D721Med (cell line): ENCODE results near the gene FLII.
"Not testable (repeated sequence)": the region's sequence is repeated elsewhere in the genome, so short reads cannot be mapped to it uniquely, and the experiment has no call there.

Experiments
- DNase-seq: peaks from one replicate; pipeline ENCODE4 v3.0.0; 2011; ENCODE audit warnings: low spot score; ENCODE audit not compliant: insufficient read length
- FAIRE-seq: peaks from 2 replicates; lab custom pipeline; 2011; peaks lifted over from hg19 to GRCh38; lab: Jason Lieb, UNC
- TF ChIP-seq, protein P1 (sequence below): IDR thresholded peaks from 2 replicates; pipeline ENCODE4 v1.5.1; 2012; ENCODE audit warnings: mild to moderate bottlenecking, control low read depth; ENCODE audit not compliant: insufficient read depth; ENCODE audit errors: missing control alignments

Gene FLII

GRCh38 chr17:18258356-18259038 is at the start of gene FLII:
Gene FLII, minus strand, starts transcription at chr17:18258738. Its CDS starts 48 bp downstream, at chr17:18258690.
- TF ChIP-seq, protein P1, sequence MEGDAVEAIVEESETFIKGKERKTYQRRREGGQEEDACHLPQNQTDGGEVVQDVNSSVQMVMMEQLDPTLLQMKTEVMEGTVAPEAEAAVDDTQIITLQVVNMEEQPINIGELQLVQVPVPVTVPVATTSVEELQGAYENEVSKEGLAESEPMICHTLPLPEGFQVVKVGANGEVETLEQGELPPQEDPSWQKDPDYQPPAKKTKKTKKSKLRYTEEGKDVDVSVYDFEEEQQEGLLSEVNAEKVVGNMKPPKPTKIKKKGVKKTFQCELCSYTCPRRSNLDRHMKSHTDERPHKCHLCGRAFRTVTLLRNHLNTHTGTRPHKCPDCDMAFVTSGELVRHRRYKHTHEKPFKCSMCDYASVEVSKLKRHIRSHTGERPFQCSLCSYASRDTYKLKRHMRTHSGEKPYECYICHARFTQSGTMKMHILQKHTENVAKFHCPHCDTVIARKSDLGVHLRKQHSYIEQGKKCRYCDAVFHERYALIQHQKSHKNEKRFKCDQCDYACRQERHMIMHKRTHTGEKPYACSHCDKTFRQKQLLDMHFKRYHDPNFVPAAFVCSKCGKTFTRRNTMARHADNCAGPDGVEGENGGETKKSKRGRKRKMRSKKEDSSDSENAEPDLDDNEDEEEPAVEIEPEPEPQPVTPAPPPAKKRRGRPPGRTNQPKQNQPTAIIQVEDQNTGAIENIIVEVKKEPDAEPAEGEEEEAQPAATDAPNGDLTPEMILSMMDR = no peak
- FAIRE-seq (no peak), DNase-seq (no peak)

- not testable (repeated sequence) for DNase-seq, FAIRE-seq
These were observed 44.7 kb upstream of the FLII start for GRCh38 chr17:18303206-18303605.

- no peak for DNase-seq
- FAIRE-seq = no peak
- TF ChIP-seq, protein P1 = no peak
These were observed 42.4 kb upstream of the FLII start for GRCh38 chr17:18300725-18301480.

GRCh38 chr17:18298061-18298460 is 39.5 kb upstream of the FLII start:
- not testable (repeated sequence) for DNase-seq, FAIRE-seq

GRCh38 chr17:18291718-18292540 is 33.4 kb upstream of the FLII start:
- DNase-seq = no peak

GRCh38 chr17:18285296-18285695 is 26.8 kb upstream of the FLII start:
- DNase-seq (no peak), FAIRE-seq (no peak)
- TF ChIP-seq, protein P1 = no peak

More at GRCh38 chr17:18291718-18292540, 33.4 kb upstream of the FLII start:
- FAIRE-seq = no peak
- TF ChIP-seq, protein P1 = no peak

DNA sequence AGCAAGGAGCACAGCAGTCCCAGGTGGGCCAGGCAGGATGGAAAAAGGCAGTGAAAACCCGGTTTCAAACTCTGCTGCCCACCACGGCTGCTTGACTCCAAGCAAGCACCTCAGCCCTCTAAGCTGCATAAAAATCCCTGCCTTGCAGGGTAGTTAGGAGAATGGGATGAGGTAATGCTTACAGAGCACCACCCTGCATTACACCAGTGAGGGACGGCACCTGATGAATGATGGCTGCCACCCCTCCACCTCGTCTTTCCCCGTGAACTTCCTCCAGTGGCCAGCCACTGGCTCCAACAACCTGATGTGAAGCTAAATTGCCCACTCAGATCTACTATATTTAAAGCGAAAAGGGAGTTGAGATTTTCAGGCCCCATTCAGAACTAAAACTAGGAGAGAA is 23.2 kb upstream of the FLII start:
- DNase-seq (no peak), FAIRE-seq (no peak)
- TF ChIP-seq, protein P1 = no peak
